GM12891 (cell line): ENCODE measurements around the gene PTER.

Experiments used
- POLR2A ChIP-seq: IDR thresholded peaks from 2 replicates; pipeline ENCODE4 v1.6.1; 2011; ENCODE audit warnings: low read depth, low read length, control low read depth
- POLR2AphosphoS5 ChIP-seq: IDR thresholded peaks from 2 replicates; pipeline ENCODE4 v1.6.1; 2011; ENCODE audit warnings: low read depth, low read length, control low read depth
- POU2F2 ChIP-seq: IDR thresholded peaks from 2 replicates; pipeline ENCODE4 v1.6.1; 2011; ENCODE audit warnings: low read depth, mild to moderate bottlenecking, control low read depth, low read length, moderate library complexity
- SPI1 ChIP-seq: IDR thresholded peaks from 2 replicates; pipeline ENCODE4 v1.6.1; 2011; ENCODE audit warnings: low read depth, low read length, control low read depth
- TAF1 ChIP-seq: IDR thresholded peaks from 2 replicates; pipeline ENCODE4 v1.6.1; 2011; ENCODE audit warnings: low read depth, low read length, control low read depth

DNA sequence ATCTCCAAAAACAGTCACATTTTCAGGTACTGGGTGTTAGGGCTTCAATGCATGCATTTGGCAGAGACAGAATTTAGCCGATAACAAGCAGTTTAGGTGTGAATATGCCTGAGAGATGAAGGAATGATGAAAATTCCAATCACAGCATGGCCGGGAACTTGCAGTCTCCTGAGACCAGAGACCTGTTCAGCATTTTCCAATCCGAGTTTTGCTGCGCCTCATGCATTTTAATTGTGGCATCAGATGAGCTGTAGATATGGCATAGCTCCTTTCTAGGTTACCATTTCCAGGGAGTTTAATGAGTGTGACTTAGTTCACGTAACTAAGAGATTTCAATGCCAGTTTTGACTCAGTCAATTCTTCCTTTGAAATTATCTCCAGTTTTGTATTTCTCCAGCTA, 99.3 kb downstream of the PTER start:
- TF ChIP-seq POLR2A = no peak
- no peak for TF ChIP-seq POLR2AphosphoS5
- TF ChIP-seq TAF1 = no peak
- no peak for TF ChIP-seq SPI1
- no peak for TF ChIP-seq POU2F2
